ENCODE data around the gene KMO.

The KMO gene

DNA sequence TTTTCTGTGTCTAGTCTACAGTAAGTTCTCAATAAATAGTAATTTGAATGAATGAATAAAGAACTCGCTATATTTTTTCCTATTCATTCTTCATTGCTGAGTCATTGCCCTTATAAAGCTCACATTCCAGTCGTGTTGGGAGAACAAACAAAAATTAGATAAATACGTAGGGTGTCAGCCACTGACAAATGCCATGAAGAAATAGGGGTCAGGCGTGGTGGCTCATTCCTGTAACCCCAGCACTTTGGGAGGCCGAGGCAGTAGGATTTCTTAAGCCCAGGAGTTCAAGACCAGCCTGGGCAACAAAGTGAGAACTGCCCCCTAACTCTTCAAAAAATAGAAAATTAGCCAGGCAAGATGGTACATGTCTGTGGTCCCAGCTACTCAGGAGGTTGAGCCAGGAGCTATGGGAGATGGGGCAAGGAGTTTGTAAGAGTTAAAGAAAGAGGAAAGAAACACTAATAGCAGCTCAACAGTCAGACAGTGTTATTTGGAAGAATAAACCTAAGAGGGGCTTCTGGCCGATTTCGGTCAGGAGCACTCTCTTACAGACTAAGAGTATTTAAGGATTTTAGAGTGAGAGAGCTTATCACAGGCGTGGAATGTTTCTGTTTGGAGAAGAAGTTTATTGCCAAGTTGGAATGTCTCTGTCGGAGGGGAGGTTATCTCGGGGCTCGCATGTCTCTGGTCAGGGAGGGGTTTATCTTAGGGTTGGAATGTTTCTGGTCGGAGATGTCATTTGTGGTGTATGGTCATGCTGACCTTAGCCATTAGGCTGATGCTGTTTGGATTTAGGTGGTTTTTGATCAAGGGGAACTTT lies 109.8 kb downstream of the KMO start:
- DNase-seq, result no peak
- no peak overlapping the region for H3K27ac ChIP-seq (ENCODE audit: low read length)

DNA sequence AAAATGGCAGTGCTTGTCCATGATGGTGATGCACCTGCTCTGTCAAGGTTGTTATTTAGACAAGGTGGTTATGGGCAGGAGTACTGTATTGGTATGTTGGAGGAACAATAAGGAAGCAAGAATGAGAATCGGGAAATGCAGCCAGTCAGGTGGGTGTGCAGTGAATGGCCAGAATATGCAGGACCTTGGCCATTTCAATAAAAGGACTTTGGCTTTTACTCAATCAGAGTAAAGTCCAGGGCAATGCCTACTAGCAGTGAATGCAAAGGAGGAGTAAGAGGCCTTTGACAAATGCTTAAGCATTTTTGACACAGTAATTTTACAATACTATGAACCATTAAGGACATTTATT lies 110.4 kb downstream of the KMO start:
- Histone ChIP-seq H3K4me1 (ENCODE audit: insufficient read depth, low read length) (peaks cover 22% of the 10 kb centered on the region), H2AFZ (ENCODE audit: low read depth, low read length) (no peak overlapping the region), H3K79me2 (ENCODE audit: insufficient read depth, low read length) (peaks cover 24% of the 10 kb centered on the region), H3K27ac (ENCODE audit: low read length) (no peak overlapping the region), H3K4me2 (ENCODE audit: insufficient read depth, low read length) (no peak overlapping the region), H4K20me1 (ENCODE audit: insufficient read depth, low read length) (no peaks in the 10 kb centered on the region), H3K27me3 (ENCODE audit: insufficient read depth, low read length, poor library complexity) (no peaks in the 10 kb centered on the region), H3K9ac (ENCODE audit: low read depth, low read length) (no peak overlapping the region), H3K36me3 (ENCODE audit: insufficient read depth, low read length) (no peaks in the 10 kb centered on the region; the same call in 1 of the 2 replicates), H3K9me3 (ENCODE audit: insufficient read depth, low read length, severe bottlenecking) (no peaks in the 10 kb centered on the region), H3K4me3 (ENCODE audit: low read depth in 1 of 2, low read length in 2 of 2) (no peak overlapping the region)
- DNase-seq (no peak), ATAC-seq (ENCODE audit: insufficient read depth, low read depth) (no peak)
- no peak for TF ChIP-seq EZH2 (IDR thresholded peaks at IDR 0.05; ENCODE audit: borderline replicate concordance, low read depth, low read length, severe bottlenecking)
- TF ChIP-seq, protein P1, sequence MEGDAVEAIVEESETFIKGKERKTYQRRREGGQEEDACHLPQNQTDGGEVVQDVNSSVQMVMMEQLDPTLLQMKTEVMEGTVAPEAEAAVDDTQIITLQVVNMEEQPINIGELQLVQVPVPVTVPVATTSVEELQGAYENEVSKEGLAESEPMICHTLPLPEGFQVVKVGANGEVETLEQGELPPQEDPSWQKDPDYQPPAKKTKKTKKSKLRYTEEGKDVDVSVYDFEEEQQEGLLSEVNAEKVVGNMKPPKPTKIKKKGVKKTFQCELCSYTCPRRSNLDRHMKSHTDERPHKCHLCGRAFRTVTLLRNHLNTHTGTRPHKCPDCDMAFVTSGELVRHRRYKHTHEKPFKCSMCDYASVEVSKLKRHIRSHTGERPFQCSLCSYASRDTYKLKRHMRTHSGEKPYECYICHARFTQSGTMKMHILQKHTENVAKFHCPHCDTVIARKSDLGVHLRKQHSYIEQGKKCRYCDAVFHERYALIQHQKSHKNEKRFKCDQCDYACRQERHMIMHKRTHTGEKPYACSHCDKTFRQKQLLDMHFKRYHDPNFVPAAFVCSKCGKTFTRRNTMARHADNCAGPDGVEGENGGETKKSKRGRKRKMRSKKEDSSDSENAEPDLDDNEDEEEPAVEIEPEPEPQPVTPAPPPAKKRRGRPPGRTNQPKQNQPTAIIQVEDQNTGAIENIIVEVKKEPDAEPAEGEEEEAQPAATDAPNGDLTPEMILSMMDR (IDR thresholded peaks at IDR 0.05; ENCODE audit: borderline replicate concordance, extremely low read depth, low read length, poor library complexity, severe bottlenecking), result no peak

More for the DNA sequence above, 109.8 kb downstream of the KMO start:
- H3K36me3 ChIP-seq (ENCODE audit: insufficient read depth, low read length), result peaks cover 5% of the 10 kb centered on the region
- TF ChIP-seq, protein P1 (IDR thresholded peaks at IDR 0.05; ENCODE audit: borderline replicate concordance, extremely low read depth, low read length, poor library complexity, severe bottlenecking), result no peak
- no peak for TF ChIP-seq EZH2 (IDR thresholded peaks at IDR 0.05; ENCODE audit: borderline replicate concordance, low read depth, low read length, severe bottlenecking)
- no peaks in the 10 kb centered on the region for H3K27me3 ChIP-seq (ENCODE audit: insufficient read depth, low read length, poor library complexity)
- H3K4me2 ChIP-seq (ENCODE audit: insufficient read depth, low read length), result no peak overlapping the region
- H3K79me2 ChIP-seq (ENCODE audit: insufficient read depth, low read length), result peaks cover 30% of the 10 kb centered on the region
- no peak overlapping the region for H3K9ac ChIP-seq (ENCODE audit: low read depth, low read length)
- no peaks in the 10 kb centered on the region for H3K9me3 ChIP-seq (ENCODE audit: insufficient read depth, low read length, severe bottlenecking)
- no peak overlapping the region for H3K4me3 ChIP-seq (ENCODE audit: low read depth in 1 of 2, low read length in 2 of 2)
- no peak for ATAC-seq (ENCODE audit: insufficient read depth, low read depth)
- H3K4me1 ChIP-seq (ENCODE audit: insufficient read depth, low read length), result peaks cover 28% of the 10 kb centered on the region
- H2AFZ ChIP-seq (ENCODE audit: low read depth, low read length), result no peak overlapping the region
- H4K20me1 ChIP-seq (ENCODE audit: insufficient read depth, low read length), result no peaks in the 10 kb centered on the region

DNA sequence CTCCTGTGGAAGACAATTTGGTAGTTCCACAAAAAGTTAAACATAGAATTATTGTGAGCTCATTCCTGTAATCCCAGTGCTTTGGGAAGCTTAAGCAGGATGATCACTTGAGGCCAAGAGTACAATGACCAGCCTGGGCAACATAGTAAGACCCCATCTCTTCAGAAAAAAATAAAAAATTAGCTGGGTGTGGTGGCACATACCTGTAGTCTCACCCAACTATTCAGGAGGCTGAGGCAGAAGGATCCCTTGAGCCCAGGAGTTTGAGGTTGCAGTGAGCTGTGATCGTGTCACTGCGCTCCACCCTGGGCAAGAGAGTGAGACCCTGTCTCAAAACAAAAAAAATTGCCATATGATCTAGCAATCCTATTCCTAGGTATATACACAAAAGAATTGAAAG lies 112.1 kb downstream of the KMO start:
- Histone ChIP-seq H2AFZ (ENCODE audit: low read depth, low read length) (no peak overlapping the region), H3K9ac (ENCODE audit: low read depth, low read length) (no peak overlapping the region), H3K27ac (ENCODE audit: low read length) (no peak overlapping the region), H3K4me1 (ENCODE audit: insufficient read depth, low read length) (peaks cover 7% of the 10 kb centered on the region), H3K36me3 (ENCODE audit: insufficient read depth, low read length) (no peaks in the 10 kb centered on the region; the same call in 1 of the 2 replicates), H3K9me3 (ENCODE audit: insufficient read depth, low read length, severe bottlenecking) (no peaks in the 10 kb centered on the region), H3K27me3 (ENCODE audit: insufficient read depth, low read length, poor library complexity) (no peaks in the 10 kb centered on the region), H4K20me1 (ENCODE audit: insufficient read depth, low read length) (no peaks in the 10 kb centered on the region), H3K4me3 (ENCODE audit: low read depth in 1 of 2, low read length in 2 of 2) (no peak overlapping the region), H3K79me2 (ENCODE audit: insufficient read depth, low read length) (peaks cover 7% of the 10 kb centered on the region), H3K4me2 (ENCODE audit: insufficient read depth, low read length) (no peak overlapping the region)
- no peak for TF ChIP-seq EZH2 (IDR thresholded peaks at IDR 0.05; ENCODE audit: borderline replicate concordance, low read depth, low read length, severe bottlenecking)
- TF ChIP-seq, protein P1 (IDR thresholded peaks at IDR 0.05; ENCODE audit: borderline replicate concordance, extremely low read depth, low read length, poor library complexity, severe bottlenecking), result no peak
- no peak for ATAC-seq (ENCODE audit: insufficient read depth, low read depth)
- DNase-seq, result no peak

All from DND-41 (cell line).